Tracheal epithelial cell (primary cell): ENCODE data around the gene NEURL3. TPM values are rescaled to one million over a fixed set of nuclear protein-coding genes. Genes with fewer than 3 reads are reported as not detected.

Experiments
- total RNA-seq: library from RNA; depleted of rRNA; stranded (reverse); fragments of >200 nt; gene quantifications from 2 replicates; pipeline ENCODE4 v1.2.1, GENCODE V29; 2014

NEURL3 gene
- 6.3 TPM in 1 of 2 replicates, not detected in the other for total RNA-seq

GRCh38 chr2:96505231-96505889 lies at the start of gene NEURL3:
Gene NEURL3, minus strand, starts transcription at chr2:96505357. Its CDS starts 71 bp downstream, at chr2:96505286.

GRCh38 chr2:96536445-96537065 lies 31.4 kb upstream of the NEURL3 start, which contains the start of gene ARID5A:
Gene ARID5A, plus strand, starts transcription at chr2:96536752. Its CDS starts 75 bp downstream, at chr2:96536827.

Other genes starting within 250 kb of the NEURL3 start
- gene TMEM127, start 239.4 kb downstream of the NEURL3 start, total RNA-seq: 15.6 and 18.3 TPM in 2 replicates
- 110 and 129 TPM in 2 replicates for gene CIAO1, start 239.1 kb downstream of the NEURL3 start, total RNA-seq
- 39.8 and 43.5 TPM in 2 replicates for gene SNRNP200, start 199.8 kb downstream of the NEURL3 start, total RNA-seq
- 1.9 and 3.6 TPM in 2 replicates for gene ITPRIPL1, start 180.0 kb downstream of the NEURL3 start, total RNA-seq
- gene NCAPH, start 169.6 kb downstream of the NEURL3 start, total RNA-seq: 1.1 and 1.7 TPM in 2 replicates
- gene ARID5A, start 31.4 kb upstream of the NEURL3 start, total RNA-seq: 3.2 and 4.1 TPM in 2 replicates
- gene KANSL3, start 133.0 kb upstream of the NEURL3 start, total RNA-seq: 16.1 and 23.9 TPM in 2 replicates
- gene FER1L5, start 137.4 kb upstream of the NEURL3 start, total RNA-seq: under 0.01 TPM in 2 replicates
- gene LMAN2L, start 234.7 kb upstream of the NEURL3 start, total RNA-seq: 14.3 and 17.4 TPM in 2 replicates